ENCODE data around the gene STARD3.

The STARD3 gene

DNA sequence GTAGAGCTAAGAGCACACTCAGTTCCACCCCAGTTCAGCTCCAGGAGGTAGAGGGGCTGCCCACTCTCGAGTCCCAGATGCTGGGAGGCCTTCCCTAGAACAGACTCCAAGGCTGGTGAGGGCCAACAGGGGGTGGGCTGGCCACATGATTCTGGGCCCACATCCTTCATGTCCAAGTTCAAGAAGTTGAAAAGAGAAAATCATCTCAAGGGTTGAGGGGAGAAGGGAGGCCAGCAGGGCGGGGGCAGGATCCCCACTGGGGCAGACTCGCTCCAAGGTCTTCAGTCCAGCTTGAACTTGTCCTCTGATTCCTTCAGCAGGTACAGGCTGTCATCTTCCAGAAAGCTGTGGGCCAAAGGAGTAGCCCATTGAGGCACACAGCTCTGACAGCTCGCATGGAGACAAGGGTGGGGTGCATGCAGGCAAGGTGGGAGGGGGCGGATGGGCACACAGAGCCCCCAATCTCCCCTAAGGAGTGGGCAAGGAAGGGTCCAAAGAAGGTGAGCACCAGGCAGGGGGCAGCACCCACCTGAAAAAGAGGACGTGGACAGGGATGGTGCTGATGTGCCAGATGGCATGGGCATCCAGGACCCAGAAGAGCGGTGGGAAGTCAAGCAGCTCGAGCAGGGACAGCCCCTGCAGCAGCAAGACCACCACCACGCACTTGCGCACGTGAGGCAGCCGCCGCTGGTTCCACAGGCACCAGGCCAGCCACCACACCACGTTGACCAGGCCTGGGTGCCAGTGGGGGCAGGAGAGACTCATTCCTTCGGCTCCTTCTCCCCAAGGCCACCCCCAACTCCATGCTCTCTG is 35.8 kb downstream of the STARD3 start:
- DNase-seq: no peak

DNA sequence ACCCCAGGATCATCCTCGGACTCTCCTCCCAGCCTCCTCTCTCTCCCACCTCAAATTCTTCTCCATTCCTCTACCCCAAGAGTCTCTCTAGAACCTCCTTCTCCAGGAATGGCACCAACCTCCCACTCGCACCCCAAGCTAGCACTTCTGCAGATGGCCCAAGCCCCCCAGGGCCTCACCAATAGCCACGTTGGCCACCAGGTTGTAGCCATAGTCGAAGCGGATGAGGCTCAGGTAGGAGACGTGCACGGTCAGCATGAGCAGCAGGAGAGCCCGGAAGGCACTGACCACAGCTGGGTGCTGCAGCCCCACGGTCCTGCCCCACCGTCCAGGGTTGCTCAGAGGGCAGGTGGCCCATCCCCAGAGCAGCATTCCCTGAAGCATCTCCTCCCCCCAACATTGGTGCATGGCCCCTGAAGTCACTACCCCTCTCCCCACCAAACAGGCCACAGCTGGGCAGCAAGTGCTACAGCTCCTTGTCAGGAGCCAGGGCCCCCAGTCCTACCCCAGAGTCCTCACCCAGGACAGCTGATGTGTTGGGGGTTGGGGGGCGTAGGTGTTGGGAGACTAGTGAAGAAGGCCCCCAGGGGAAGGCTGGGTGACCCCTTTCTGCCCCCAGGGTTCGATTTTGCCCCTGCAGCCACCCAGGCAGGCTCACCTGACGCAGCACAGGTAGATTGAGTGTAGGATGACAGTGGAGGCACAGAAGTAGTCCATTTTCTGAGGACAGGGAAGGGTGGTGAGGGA is 36.6 kb downstream of the STARD3 start:
- no peak for DNase-seq

DNA sequence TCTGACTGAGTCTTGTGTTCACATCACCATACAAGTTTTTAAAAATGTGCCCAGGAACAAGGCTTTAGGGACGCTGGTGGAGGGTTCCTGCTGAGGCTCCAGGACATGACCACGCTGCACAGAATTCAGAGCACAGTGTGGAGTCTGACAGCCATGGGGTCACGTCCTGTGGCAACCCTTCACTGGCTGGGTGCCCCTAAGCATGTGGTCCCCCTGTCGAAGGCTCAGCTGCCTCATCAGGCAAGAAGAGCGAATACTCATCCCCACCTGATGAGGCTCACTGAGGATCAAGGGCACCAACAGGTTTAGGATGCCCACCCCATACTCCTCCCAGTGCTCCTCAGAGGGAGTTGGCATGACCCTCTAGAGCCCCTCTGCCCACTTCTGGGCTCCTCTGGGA is 37.2 kb downstream of the STARD3 start:
- no peak for DNase-seq

DNA sequence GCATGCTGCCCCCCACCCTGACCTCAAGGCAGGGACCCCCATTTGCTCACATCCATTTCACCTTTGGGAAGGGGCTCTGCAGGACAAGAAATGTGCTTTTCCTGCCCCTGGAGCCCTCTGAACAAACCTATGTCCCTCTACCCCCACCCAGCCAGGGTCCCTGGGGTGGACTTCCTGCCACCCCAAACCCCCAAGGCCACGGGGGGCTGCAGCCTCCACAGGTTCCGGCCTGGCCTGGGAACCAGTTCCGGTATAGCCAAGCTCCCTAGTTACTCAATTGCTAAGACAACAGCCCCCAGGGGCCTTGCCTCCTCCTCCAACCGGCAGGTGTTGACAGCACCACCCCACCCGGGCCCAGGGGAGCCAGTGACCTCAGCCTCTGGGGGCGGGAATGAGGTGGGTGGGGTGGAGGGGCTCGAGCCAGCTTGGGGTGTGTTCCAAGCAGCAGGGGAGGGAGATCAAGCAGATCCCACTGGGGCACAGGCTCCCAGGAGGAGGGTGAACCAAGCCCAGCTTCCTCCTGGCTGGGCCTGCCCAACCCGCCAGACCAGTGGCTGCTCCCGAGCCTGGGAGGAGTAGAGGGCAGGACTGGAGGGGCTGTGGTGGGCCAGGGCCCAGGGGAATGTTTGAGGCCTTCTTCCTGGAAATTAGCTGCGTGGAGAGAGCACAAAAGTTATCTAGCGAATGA is 37.9 kb downstream of the STARD3 start:
- DNase-seq: no peak

DNA sequence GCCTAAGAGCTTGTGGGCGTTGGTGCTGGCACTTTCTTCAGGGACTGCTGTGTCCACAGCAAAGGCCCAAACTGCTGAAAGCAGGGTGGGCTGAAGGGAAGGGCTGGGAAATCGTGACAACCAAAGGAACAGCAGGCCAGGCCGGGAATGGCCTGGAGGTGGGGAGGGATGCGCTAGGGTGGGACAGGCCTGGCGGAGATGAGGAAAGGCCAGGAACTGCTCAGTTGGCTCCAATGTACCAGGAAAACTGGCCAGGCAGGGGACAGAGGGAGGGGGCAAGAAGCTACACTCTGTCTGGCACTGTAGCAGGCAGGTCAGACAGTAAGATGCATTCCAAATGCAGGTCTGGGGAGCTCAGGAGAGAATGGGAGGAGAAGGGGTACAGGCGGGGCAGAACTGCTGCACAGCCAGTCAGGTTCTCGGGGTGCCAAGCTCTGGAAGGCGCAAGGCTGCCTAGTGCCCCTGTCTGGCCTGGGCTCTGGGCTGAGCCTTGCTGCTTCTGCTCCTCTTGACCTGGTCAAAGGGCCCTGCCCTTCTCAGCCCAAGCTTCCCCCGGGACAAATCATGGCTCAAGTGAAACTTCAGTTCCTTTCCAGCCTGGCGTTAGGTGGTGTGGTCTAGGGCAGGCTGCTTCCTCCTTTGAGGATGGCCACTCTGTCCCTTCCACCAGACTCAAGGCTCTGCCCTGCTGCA is 38.6 kb downstream of the STARD3 start:
- no peak for DNase-seq

DNA sequence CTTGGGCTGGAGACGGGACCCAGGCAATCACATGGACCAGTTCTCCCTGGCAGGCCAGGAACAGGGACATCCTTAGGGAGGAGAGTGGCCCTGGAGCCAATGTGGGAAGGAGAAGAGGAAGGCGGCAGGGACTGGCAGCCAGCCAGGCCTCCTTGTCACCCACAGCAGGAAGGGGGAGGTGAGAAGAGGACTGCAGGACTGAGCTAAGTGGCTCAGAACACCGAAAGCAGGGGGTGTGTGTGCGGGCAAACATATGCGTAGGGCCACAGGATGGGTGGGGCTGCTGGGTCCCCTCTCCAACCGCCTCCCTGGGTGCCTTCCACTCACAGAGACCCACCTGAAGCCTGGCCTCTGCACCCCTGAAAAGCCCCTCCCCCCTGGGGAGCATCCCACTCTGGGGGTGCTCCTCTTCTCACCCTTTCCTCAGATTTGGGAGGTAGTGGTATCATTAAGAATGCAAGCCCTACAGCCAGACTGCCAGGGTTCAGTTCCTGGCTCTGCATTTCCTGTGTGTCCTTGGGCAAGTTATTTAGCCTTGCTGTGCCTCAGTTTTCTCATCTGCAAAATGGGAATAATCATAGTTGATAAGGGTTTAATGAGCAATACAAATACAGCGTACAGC is 39.4 kb downstream of the STARD3 start:
- DNase-seq: peak in 7 of 14 donors; percentile 14 to 50 (median 28)

DNA sequence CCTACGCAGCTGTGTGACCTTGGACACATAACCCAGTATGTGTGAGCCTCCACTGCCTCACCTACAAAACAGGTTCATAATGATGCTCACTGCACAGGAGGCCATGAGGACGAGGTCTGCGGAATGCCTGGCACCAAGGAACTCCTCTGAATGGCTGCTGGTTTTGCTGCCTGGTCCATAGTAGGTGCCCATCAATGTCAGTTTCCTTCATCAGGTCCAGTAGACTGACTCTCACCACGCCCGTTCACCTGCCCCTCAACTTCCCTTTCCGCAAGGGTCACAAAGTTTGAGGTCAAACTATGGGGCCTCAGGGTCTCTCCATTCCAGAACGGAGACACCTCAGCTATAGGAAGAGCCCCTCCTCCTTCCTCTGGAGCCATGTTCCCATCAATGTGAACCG is 40.1 kb downstream of the STARD3 start:
- no peak for DNase-seq

DNA sequence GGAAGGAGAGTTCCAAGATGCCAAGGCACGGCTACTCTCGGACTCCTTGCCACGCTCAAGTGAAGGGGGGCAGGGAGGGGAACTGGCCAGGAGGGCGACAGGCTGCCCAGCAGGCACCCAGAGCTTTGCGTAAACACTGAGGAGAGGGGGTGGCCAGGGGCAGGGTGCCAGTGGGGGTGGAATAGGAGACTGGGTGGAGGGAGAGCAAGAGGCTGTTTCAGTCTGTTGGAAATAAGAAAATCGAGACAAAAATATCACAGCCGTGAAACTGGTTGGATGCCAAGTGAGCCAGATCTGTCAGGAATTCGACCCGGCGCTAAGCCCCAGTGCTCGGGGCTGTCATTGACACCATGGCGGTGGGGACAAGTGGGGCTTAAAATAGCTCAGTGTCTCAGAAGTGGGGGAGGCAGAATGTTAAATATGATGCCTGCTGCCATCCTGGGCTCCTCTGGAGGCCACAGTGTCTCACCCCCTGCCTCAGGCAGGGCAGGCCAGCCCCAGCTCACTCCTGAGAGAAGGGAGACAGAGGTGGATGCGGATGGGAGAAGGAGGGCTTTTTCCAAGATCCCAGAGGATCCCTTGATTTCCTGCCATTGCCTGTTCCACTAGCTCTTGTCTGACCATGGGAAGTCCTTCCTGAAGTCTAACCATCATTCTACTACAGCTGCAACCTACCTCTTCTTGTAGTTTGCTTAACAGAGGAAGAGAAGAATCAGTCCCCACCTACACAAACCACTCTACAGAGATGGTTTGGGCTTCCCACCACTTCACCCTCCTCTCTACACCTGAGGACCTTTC is 40.8 kb downstream of the STARD3 start:
- peak in 3 of 14 donors; percentile 17 to 27 (median 26) for DNase-seq

DNA sequence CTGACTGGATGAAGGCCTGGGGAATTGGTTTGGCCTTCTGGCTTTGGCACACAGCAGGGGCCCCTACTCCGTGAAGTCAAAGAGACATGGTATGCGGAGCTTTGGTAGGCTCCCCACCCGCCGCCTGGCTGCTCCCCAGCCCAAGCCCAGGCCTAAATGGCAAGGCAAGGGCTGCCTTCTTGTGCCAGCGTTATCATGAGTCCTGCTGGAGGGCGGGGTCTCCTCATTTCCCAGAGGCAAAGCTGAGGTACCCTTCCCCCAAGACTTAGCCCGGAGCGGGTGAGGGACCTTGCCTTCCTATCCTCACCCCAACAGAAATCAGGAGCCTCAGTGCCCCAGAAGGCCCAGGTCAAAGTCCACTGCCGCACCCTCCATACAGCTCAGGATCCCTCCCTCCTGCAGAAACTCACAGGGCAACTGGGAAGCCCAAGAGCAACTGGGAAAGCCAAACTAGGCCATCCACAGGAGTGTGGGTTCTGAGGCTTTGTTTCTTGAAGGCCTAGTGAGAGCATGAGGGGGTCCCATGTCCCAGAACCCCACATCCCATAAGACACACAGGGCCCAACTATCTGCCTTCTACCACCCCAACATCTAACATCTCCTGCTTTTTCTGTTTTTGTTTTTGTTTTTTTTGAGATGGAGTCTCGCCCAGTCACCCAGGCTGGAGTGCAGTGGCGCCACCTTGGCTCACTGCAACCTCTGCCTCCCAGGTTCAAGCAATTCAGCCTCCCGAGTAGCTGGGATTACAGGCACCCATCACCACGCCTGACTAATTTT is 41.6 kb downstream of the STARD3 start:
- DNase-seq: no peak

DNA sequence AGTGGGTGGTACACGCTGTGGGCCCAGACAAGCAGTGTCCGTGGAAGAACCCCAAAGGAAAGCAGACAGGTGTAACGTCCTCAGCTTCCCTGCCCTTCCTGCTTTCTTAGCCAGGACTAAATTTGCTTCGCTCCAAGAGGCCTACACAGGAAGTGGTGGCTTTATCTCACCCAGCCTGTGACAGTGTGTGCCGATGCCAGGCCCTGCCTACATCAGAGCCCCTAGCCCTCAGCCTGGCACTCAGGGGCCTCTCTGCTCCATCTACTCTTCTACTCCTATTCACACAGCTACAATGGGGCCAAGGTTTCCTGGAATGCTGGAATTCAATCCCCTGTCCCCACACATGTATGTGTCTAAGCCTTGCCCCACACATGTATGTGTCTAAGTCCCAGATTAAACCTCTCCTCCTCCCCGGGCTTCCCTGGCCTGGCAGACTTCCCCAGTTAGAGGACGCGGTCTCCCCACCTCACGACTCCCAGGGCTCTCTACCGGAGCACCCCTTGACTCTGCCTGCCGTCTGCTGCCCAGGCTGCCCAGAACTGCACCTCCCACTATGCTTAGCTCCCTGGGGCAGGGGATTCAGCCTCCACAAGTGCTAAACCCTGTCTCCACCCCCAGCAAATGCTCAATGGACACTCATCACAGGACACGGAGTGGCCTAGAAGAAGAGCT is 42.7 kb downstream of the STARD3 start:
- DNase-seq: no peak

DNA sequence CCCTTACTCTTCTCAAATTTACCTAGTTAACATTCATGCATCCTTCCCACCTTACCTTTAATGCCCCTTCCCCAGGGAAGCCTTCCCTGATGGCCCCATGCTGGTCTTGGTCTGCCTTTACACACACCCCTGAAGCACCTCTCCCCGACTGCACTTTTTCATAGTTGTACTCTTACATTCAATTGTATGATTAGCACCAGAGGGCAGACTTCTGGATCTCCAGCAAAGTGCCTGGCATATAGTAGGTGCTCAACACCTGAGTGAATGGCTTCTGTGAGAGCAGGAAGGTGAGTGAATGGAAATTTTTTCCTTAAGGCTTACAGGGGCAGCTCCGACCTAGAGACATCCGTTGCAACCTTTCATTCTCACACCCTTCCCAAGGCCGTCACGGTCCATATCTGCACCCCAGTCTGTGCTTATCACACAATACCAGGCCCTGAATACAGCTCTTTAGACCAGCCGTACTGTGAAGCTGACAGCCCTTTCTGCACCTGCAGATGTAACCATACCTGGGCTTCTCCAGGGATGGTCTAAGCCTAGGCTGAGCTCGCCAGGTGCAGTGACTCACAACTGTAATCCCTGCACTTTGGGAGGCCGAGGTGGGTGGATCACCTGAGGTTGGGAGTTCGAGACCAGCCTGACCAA is 46.5 kb downstream of the STARD3 start:
- DNase-seq: no peak

DNA sequence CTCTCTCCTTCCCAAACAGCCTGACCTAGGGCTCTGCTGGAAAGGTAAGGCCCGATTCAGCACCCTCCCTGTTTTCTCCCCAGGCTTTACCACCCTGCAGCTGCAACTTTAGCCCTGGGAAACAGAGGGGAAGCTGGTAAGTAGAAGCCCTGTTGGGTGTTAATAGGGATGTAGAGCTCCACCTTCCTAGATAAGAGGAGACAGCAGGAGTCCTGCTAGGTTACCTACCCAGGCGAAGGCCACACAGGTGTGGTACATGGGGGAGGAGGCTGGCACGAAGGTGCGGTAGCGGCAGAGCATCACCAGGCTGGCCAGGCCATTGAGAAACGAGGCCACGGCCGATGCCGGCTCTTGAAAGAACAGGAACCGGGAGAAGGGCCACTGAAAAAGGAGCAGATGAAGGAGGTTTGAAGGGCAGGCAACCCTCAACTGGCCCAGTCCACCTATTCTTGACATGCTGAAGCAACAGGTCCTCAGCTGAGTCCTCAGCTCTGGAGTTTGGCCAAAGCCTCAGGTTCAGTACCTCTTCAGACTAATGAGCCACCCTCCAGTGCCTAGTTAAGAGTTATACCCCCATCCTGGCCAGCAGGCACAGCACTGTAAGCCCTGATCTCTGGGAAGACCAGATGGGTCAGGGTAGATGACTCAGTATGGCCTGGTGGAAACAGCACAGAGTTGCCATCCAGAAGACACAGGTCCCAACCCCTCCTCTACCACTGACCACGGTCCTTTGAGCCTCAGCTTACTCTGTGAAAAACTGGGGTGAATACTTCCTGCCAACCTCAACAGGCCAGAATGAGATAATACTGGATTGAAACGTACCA is 47.6 kb downstream of the STARD3 start:
- no peak for DNase-seq

DNA sequence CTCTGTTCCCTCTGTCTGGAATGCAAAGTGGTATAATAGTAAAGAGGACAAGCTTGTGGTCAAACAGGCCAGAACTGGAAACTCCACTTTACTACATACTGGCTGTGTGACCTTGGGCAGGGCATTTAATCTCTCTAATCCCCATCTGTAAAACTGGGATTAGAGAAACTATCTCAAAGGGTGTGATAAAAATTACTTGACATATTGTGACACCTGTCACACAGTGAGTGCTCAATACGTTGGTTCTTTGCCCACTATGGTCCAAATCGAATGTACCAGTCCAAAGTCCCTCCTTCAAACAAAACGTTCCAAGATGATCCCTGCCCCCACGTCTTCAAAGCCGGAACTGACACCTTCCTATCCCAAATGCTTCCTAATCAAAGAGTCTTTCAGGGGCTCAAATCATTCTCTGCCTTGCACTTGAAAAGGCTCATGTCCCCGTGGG is 50.2 kb downstream of the STARD3 start:
- no peak for DNase-seq

DNA sequence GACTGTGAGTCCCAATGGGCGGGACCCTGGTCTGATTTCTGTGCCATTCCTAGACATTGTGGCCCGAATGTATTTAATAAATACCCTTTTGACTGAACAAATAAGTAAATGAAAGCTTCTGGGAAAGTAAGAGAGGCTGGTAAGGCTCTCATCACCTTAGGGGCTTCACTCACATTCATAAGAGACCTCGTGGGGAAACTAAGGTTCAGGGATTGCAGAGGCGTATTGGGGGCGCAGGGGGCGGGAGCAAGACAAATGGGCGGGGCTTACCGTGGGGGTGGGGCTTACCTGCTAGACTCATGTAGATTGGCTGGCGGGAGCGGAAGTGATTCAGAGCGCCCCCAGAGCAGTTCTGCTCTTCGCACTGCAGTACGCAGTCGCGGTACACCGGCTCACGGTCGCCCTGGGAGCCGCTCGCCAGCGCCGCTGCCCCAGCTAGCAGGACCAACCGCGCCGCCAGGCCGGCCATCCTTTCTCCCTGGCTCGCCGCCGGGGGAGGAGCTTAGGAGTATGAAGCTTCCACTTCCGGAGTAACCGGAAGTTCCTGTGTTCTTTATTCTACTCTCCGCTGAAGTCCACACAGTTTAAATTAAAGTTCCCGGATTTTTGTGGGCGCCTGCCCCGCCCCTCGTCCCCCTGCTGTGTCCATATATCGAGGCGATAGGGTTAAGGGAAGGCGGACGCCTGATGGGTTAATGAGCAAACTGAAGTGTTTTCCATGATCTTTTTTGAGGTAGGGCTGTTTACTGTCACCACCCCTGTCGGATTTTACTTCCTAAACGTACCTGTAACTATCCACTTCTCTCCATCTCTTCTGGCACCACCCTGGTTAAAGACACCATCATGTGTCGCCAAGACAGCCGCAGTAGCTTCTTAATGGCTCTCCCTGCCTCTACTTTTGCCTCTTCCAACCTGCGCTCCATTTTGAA is 50.9 kb downstream of the STARD3 start, which contains the start of gene PGAP3:
Gene PGAP3 (minus strand): TSS at position 512 of the 929 bp plus-strand sequence. CDS start 43 bp downstream, at position 469.
- DNase-seq: peak in 12 of 14 donors; percentile 46 to 98 (median 80)

DNA sequence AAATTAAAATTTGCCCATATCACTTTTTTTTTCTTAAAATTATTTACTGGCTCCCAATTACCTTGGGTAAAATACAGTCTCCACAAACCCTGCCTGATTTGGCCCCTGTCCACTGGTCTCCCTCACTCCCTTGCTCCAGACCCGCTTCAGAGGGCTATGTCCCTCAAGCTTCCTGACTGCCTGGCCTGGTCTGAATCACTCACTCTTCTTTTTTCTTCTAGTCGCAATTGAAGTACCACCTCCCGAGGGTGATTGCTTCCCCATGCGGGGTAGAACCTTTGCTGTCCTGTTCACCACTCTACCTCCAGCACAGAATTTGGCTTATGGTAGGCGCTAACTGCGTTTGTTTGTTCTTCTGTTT is 51.5 kb downstream of the STARD3 start:
- no peak for DNase-seq

DNA sequence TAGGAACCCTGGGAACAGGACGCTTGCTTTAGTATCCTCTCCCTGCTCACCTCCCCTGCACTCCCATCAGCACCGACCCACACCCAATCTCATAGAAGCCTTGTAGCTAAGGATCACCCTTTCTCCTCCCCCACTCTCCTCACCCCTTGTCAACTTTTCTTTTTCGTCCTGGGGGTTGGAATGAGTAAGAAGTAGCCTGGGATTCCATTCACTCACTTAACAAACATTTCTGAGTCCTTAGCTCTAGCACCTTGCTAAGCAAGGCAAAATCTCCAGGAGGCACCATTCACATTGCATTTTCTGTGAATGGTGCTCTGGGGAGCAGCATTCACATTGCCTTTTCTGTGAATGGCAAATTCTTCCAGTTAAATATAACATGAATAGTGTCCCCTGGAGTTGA is 52.0 kb downstream of the STARD3 start:
- DNase-seq: no peak

DNA sequence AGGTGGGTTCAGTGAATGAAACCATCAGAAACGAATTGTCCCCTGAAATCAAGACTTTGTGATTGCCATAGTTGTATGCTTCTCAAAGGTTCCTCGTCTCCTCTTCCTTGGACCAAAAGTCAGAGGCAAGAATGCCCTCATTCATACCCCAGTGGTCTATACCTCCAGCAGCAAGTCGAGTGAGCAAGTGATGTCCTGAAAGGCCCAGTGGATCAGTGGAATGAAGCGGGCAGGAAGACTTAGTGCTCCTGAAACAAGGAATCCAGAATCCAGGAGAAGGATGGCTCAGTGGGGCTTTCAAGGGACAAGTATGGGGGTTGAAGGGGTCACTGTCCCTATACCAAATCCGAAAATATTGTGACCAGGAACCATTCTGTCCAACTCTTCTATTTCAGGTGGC is 57.6 kb downstream of the STARD3 start:
- DNase-seq: no peak

All from C1 segment of cervical spinal cord (tissue), 14 donors.